Measurements from ENCODE around the gene IL18.

GRCh38 chr11:112129656-112130055 is 34.2 kb downstream of the IL18 start:
- TF ChIP-seq CTCF (IDR thresholded peaks at IDR 0.05) (no peak), POLR2AphosphoS5 (IDR thresholded peaks at IDR 0.05) (no peak), POLR2A (IDR thresholded peaks at IDR 0.05; ENCODE audit: low read depth) (no peak), EP300 (IDR thresholded peaks at IDR 0.05) (no peak)

Data from esophagus muscularis mucosa (tissue), 4 donors.